ENCODE data around the gene DGUOK.

The DGUOK gene

DNA sequence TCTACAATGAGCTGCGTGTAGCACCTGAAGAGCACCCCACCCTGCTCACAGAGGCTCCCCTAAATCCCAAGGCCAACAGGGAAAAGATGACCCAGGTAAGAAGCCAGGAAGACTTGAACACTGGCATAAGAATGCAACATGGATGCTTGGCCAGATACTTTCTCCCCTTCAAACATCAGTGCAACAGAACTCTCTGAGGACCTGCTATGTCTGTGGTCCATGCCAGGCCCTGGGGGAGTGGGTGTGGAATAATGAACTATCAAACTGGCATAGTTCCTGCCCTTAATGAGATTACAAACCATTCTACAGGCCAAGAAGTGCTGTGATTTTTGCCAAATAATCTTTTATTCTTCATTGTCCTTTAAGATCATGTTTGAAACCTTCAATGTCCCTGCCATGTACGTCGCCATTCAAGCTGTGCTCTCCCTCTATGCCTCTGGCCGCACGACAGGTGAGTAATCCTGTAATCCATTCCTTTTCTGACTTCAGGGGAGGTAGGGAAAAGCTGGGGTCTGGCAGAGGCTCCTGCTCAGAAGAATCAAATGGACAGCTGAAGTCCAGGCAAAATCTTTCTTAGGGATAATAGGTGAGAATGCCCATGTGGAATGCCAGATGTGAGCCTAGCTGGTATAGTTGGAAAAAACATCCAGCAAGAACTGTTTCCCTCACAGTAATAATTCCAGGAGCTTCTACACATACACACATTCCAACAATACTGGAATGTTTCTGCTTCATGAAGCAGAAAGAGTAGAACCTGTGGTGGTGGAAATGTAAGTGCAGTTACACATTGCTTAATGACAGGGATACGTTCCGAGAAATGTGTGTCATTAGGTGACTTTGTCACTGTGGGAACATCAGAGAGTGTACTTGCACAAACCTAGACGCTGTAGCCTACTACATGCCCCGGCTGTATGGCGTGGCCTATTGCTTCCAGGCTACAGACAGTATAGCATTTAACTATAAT is 17.7 kb upstream of the DGUOK start:
- no peak for DNase-seq (ENCODE audit: low spot score)
- in situ Hi-C loops (cut with MboI; ENCODE audit: low sequenced_read_pairs, unreplicated experiment) = no loop called here
- TF ChIP-seq, protein P1, sequence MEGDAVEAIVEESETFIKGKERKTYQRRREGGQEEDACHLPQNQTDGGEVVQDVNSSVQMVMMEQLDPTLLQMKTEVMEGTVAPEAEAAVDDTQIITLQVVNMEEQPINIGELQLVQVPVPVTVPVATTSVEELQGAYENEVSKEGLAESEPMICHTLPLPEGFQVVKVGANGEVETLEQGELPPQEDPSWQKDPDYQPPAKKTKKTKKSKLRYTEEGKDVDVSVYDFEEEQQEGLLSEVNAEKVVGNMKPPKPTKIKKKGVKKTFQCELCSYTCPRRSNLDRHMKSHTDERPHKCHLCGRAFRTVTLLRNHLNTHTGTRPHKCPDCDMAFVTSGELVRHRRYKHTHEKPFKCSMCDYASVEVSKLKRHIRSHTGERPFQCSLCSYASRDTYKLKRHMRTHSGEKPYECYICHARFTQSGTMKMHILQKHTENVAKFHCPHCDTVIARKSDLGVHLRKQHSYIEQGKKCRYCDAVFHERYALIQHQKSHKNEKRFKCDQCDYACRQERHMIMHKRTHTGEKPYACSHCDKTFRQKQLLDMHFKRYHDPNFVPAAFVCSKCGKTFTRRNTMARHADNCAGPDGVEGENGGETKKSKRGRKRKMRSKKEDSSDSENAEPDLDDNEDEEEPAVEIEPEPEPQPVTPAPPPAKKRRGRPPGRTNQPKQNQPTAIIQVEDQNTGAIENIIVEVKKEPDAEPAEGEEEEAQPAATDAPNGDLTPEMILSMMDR (IDR thresholded peaks at IDR 0.05; ENCODE audit: borderline replicate concordance, control extremely low read depth, extremely low read depth, insufficient read depth, missing control alignments) = no peak

DNA sequence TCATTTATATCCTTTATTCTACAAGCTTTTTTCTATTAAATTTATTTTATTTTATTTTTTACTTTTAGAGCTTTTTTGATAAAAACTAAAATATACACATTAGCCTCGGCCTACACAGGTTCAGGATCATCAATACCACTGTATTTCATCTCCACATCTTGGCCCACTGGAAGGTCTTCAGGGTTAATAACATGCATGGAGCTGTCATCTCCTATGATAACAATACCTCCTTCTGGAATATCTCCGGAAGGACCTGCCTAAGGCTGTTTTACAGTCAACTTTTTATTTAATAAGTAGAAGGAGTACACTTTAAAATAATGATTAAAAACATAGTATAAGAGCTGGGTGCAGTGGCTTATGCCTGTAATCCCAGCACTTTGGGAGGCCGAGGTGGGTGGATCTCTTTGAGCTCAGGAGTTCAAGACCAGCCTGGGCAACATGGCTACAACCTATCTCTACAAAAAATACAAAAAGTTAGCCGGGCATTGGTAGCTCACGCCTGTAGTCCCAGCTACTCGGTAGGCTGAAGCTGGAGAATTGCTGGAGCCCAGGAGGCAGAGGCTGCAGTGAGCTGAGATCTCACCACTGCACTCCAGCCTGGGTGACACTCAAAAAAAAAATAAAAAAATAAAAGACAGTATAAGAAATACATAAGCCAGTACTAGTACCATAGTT is 15.7 kb upstream of the DGUOK start:
- TF ChIP-seq, protein P1 (IDR thresholded peaks at IDR 0.05; ENCODE audit: borderline replicate concordance, control extremely low read depth, extremely low read depth, insufficient read depth, missing control alignments) = no peak
- no peak for DNase-seq (ENCODE audit: low spot score)
- in situ Hi-C loops (cut with MboI; ENCODE audit: low sequenced_read_pairs, unreplicated experiment) = no loop called here

GRCh38 chr2:73911548-73912208 is 15.0 kb upstream of the DGUOK start:
- in situ Hi-C loops (cut with MboI; ENCODE audit: low sequenced_read_pairs, unreplicated experiment) = no loop called here
- TF ChIP-seq, protein P1 (IDR thresholded peaks at IDR 0.05; ENCODE audit: borderline replicate concordance, control extremely low read depth, extremely low read depth, insufficient read depth, missing control alignments) = no peak

DNA sequence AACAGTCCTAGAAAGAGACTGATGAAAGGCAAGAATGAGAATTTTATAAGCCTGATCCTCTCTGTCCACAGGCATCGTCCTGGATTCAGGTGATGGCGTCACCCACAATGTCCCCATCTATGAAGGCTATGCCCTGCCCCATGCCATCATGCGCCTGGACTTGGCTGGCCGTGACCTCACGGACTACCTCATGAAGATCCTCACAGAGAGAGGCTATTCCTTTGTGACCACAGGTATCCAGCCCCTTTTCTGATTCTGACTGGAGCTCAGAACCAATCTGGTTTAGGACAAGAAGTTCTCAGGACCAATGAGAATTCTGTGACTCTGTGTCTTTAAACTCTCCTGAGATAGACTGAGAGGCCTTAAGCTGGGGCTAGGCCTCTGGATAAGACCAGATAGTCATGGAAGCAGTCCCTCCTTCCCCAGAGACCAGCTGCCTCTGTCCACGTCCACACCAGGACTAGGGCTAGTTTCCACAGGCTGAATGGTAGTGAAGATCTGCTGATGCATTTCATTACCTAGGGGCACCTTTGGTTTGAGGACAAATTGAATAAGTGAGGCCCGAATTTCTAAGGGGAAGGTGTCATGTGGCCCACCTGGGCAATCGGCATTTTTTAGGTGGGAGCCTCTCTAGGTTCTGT is 13.1 kb upstream of the DGUOK start:
- no peak for DNase-seq (ENCODE audit: low spot score)
- TF ChIP-seq, protein P1 (IDR thresholded peaks at IDR 0.05; ENCODE audit: borderline replicate concordance, control extremely low read depth, extremely low read depth, insufficient read depth, missing control alignments) = no peak
- in situ Hi-C loops (cut with MboI; ENCODE audit: low sequenced_read_pairs, unreplicated experiment) = no loop called here

More at GRCh38 chr2:73911548-73912208, 15.0 kb upstream of the DGUOK start:
- no peak for DNase-seq (ENCODE audit: low spot score)

- in situ Hi-C loops (cut with MboI; ENCODE audit: low sequenced_read_pairs, unreplicated experiment) = no loop called here
These were observed 12.0 kb upstream of the DGUOK start for GRCh38 chr2:73914667-73915066.

More at GRCh38 chr2:73914667-73915066, 12.0 kb upstream of the DGUOK start:
- DNase-seq (ENCODE audit: low spot score) = no peak
- TF ChIP-seq, protein P1 (IDR thresholded peaks at IDR 0.05; ENCODE audit: borderline replicate concordance, control extremely low read depth, extremely low read depth, insufficient read depth, missing control alignments) = no peak
